ENCODE results near the gene PTPRD. TPM values are rescaled to one million over a fixed set of nuclear protein-coding genes. Genes with fewer than 3 reads are reported as not detected.

Gene PTPRD
- total and polyA plus RNA-seq, 5 donors from 2014 or later = 0.47 TPM; not detected in 4

DNA sequence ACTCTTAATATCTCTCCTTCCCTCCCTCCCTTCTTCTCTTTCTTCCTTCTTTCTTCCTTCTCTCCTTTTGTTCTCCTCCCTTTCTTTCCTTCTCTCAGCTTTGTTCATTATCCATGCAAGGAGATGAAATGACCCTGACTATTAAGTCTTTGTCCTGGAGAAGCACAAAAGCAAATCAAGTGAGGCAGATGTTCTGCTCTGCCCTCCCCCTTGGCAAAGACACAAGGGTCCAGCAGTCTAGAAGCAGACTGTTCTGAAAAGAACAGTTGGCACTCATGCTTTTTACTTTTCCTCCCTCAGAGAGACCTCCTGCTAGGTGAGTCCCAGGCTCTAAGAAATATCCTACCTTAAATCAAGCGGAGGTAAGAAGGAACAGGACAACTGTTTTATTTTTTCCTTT, 1745.7 kb downstream of the PTPRD start:
- H3K9me3 ChIP-seq (ENCODE audit: control insufficient read depth in 2 of 2, low read length in 2 of 2) = no peaks in the 10 kb centered on the region
- H3K4me3 ChIP-seq (ENCODE audit: low read depth, low read length) = no peak overlapping the region
- peaks cover 4% of the 10 kb centered on the region for H3K27me3 Mint-ChIP-seq
- no peak overlapping the region for H3K4me3 Mint-ChIP-seq
- ATAC-seq (ENCODE audit: low read depth in 2 of 2) (no peak), DNase-seq (no peak)
- H3K36me3 Mint-ChIP-seq = no peaks in the 10 kb centered on the region
- H3K27ac Mint-ChIP-seq = no peak overlapping the region
- no peaks in the 10 kb centered on the region for H3K27me3 ChIP-seq (ENCODE audit: control insufficient read depth, insufficient read depth, low read length)
- H3K27ac ChIP-seq (ENCODE audit: insufficient read depth, low read length, poor library complexity, severe bottlenecking) = no peak overlapping the region
- H3K4me1 ChIP-seq (ENCODE audit: control insufficient read depth, insufficient read depth, low read length, poor library complexity, severe bottlenecking) = no peaks in the 10 kb centered on the region
- H3K9me3 Mint-ChIP-seq = peaks cover 0 to 6% (median 0%) of the 10 kb centered on the region in 7 donors
- H3K4me1 Mint-ChIP-seq = no peaks in the 10 kb centered on the region
- H3K36me3 ChIP-seq (ENCODE audit: control insufficient read depth, insufficient read depth, low read length) = no peaks in the 10 kb centered on the region

DNA sequence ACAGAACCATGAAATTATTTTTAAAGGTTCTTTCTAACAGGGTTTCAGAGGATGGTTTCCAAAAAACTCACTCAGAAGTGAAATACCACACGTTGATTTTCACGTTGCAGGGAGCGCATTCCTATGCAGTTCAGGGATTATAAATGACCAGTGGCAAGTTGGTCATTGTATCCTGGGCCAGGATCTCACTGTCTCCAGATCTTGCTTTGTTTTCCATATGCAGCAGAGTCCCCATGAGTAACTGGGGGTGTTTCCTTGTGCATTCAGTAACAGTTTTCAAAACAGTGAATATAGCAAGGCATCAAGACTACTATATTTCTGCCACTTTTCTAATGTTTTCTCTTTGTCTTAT, 1748.3 kb downstream of the PTPRD start:
- no peaks in the 10 kb centered on the region for H3K36me3 ChIP-seq (ENCODE audit: control insufficient read depth, insufficient read depth, low read length)
- Mint-ChIP-seq H3K9me3 (no peaks in the 10 kb centered on the region), H3K27ac (no peak overlapping the region), H3K27me3 (peaks cover 11% of the 10 kb centered on the region), H3K4me3 (no peak overlapping the region), H3K36me3 (no peaks in the 10 kb centered on the region), H3K4me1 (no peaks in the 10 kb centered on the region)
- ATAC-seq (ENCODE audit: low read depth in 2 of 2) = no peak
- H3K4me1 ChIP-seq (ENCODE audit: control insufficient read depth, insufficient read depth, low read length, poor library complexity, severe bottlenecking) = no peaks in the 10 kb centered on the region
- no peaks in the 10 kb centered on the region for H3K27me3 ChIP-seq (ENCODE audit: control insufficient read depth, insufficient read depth, low read length)
- no peaks in the 10 kb centered on the region for H3K9me3 ChIP-seq (ENCODE audit: control insufficient read depth in 2 of 2, low read length in 2 of 2)
- no peak overlapping the region for H3K4me3 ChIP-seq (ENCODE audit: low read depth, low read length)
- no peak for DNase-seq
- H3K27ac ChIP-seq (ENCODE audit: insufficient read depth, low read length, poor library complexity, severe bottlenecking) = no peak overlapping the region

DNA sequence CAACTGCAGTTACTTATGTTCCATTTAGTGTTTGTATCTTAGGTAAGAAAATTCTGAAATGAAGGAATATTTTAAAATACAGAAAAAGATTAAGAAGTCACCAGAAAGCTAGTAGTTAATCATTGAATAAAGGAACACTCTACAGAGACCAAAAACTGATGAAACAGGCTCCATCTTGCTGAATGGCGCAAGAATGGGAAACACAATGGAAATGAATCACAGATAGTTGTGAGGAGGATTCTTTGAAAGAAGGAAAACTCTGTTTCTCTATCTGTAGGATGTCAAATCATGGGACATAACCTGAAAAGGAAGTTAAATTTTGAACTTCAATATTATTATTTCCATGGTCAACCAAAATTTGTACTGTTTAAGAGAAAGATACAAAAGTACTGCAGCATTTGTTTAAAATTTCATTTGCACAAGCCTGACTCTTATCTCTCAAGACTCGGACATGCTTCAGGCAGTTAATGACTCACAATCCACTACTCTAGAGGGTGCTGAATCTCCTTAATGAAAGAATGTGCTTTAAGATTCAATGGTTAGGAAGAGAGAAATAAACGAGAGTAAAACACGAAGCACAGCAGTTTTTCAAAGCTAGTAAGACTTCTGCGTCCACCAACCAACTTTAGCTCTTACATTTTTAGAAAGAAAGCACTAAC, 1748.8 kb downstream of the PTPRD start:
- Mint-ChIP-seq H3K9me3 (no peaks in the 10 kb centered on the region), H3K4me3 (no peak overlapping the region), H3K36me3 (no peaks in the 10 kb centered on the region), H3K27ac (no peak overlapping the region), H3K4me1 (no peaks in the 10 kb centered on the region), H3K27me3 (peaks cover 16% of the 10 kb centered on the region)
- H3K27me3 ChIP-seq (ENCODE audit: control insufficient read depth, insufficient read depth, low read length) = no peaks in the 10 kb centered on the region
- H3K9me3 ChIP-seq (ENCODE audit: control insufficient read depth in 2 of 2, low read length in 2 of 2) = no peaks in the 10 kb centered on the region
- no peak overlapping the region for H3K4me3 ChIP-seq (ENCODE audit: low read depth, low read length)
- no peak for DNase-seq
- no peaks in the 10 kb centered on the region for H3K4me1 ChIP-seq (ENCODE audit: control insufficient read depth, insufficient read depth, low read length, poor library complexity, severe bottlenecking)
- ATAC-seq (ENCODE audit: low read depth in 2 of 2) = no peak
- no peak overlapping the region for H3K27ac ChIP-seq (ENCODE audit: insufficient read depth, low read length, poor library complexity, severe bottlenecking)
- H3K36me3 ChIP-seq (ENCODE audit: control insufficient read depth, insufficient read depth, low read length) = no peaks in the 10 kb centered on the region

DNA sequence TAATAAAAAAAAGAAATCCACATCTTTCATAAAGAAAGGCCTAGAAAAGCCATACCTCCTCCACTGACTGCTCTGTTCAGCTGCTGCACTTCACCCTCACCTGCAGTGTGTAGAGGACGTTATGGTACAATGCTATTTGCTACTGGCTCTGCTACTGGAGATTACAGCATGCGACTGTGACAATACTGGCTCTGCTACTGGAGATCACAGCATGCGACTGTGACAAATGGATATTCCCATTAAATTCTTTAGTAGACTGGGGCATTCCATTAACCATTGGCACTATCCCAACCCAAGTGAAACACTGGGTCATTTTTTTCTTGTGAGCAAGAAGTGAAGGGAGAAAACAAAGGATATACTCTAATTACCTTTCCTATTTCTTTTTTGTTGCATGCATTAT, 1749.7 kb downstream of the PTPRD start:
- no peaks in the 10 kb centered on the region for H3K9me3 ChIP-seq (ENCODE audit: control insufficient read depth in 2 of 2, low read length in 2 of 2)
- Mint-ChIP-seq H3K9me3 (peaks cover 0 to 2% (median 0%) of the 10 kb centered on the region in 7 donors), H3K27me3 (peaks cover 22% of the 10 kb centered on the region), H3K4me3 (no peak overlapping the region), H3K27ac (no peak overlapping the region), H3K36me3 (no peaks in the 10 kb centered on the region), H3K4me1 (peaks cover 0 to 3% (median 0%) of the 10 kb centered on the region in 4 donors)
- H3K36me3 ChIP-seq (ENCODE audit: control insufficient read depth, insufficient read depth, low read length) = no peaks in the 10 kb centered on the region
- H3K27me3 ChIP-seq (ENCODE audit: control insufficient read depth, insufficient read depth, low read length) = no peaks in the 10 kb centered on the region
- ATAC-seq (ENCODE audit: low read depth in 2 of 2) (no peak), DNase-seq (no peak)
- no peaks in the 10 kb centered on the region for H3K4me1 ChIP-seq (ENCODE audit: control insufficient read depth, insufficient read depth, low read length, poor library complexity, severe bottlenecking)
- H3K27ac ChIP-seq (ENCODE audit: insufficient read depth, low read length, poor library complexity, severe bottlenecking) = no peak overlapping the region
- no peak overlapping the region for H3K4me3 ChIP-seq (ENCODE audit: low read depth, low read length)

DNA sequence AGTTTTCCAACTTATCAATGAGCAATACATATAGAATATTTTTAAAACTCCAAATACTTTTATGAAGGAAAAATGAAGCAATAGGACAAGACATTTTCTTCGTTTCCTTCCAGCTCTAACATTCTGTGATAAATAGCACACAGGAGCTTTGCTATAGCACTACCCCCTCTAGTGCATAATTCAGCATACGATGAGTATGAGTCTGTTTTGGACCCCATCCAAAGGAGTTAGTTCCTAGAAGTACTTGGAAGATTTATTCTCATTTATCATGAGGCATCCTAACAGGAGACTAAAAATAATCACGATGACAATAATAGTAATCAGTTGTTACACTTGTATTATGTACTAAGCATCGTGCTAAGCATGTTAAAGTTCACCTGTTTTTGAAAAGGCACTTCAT, 1751.9 kb downstream of the PTPRD start:
- Mint-ChIP-seq H3K4me3 (no peak overlapping the region), H3K4me1 (peaks cover 0 to 14% (median 0%) of the 10 kb centered on the region in 4 donors), H3K36me3 (no peaks in the 10 kb centered on the region), H3K9me3 (peaks cover 0 to 2% (median 0%) of the 10 kb centered on the region in 7 donors), H3K27me3 (peaks cover 37% of the 10 kb centered on the region), H3K27ac (no peak overlapping the region)
- no peak for ATAC-seq (ENCODE audit: low read depth in 2 of 2)
- no peak for DNase-seq
- Histone ChIP-seq H3K4me3 (ENCODE audit: low read depth, low read length) (no peak overlapping the region), H3K36me3 (ENCODE audit: control insufficient read depth, insufficient read depth, low read length) (no peaks in the 10 kb centered on the region), H3K27ac (ENCODE audit: insufficient read depth, low read length, poor library complexity, severe bottlenecking) (no peak overlapping the region), H3K4me1 (ENCODE audit: control insufficient read depth, insufficient read depth, low read length, poor library complexity, severe bottlenecking) (peaks cover 8% of the 10 kb centered on the region), H3K9me3 (ENCODE audit: control insufficient read depth in 2 of 2, low read length in 2 of 2) (no peaks in the 10 kb centered on the region), H3K27me3 (ENCODE audit: control insufficient read depth, insufficient read depth, low read length) (peaks cover 7% of the 10 kb centered on the region)

GRCh38 chr9:8860086-8860485, 1752.7 kb downstream of the PTPRD start:
- Histone ChIP-seq H3K4me1 (ENCODE audit: control insufficient read depth, insufficient read depth, low read length, poor library complexity, severe bottlenecking) (peaks cover 8% of the 10 kb centered on the region), H3K27me3 (ENCODE audit: control insufficient read depth, insufficient read depth, low read length) (peaks cover 10% of the 10 kb centered on the region), H3K9me3 (ENCODE audit: control insufficient read depth in 2 of 2, low read length in 2 of 2) (no peaks in the 10 kb centered on the region), H3K27ac (ENCODE audit: insufficient read depth, low read length, poor library complexity, severe bottlenecking) (no peak overlapping the region), H3K4me3 (ENCODE audit: low read depth, low read length) (no peak overlapping the region), H3K36me3 (ENCODE audit: control insufficient read depth, insufficient read depth, low read length) (no peaks in the 10 kb centered on the region)
- no peak for DNase-seq
- ATAC-seq (ENCODE audit: low read depth in 2 of 2) = no peak
- no peak overlapping the region for H3K4me3 Mint-ChIP-seq
- H3K36me3 Mint-ChIP-seq = no peaks in the 10 kb centered on the region
- H3K9me3 Mint-ChIP-seq = peaks cover 0 to 2% (median 0%) of the 10 kb centered on the region in 7 donors
- H3K27me3 Mint-ChIP-seq = peaks cover 43% of the 10 kb centered on the region
- peaks cover 0 to 14% (median 0%) of the 10 kb centered on the region in 4 donors for H3K4me1 Mint-ChIP-seq
- H3K27ac Mint-ChIP-seq = no peak overlapping the region

- H3K4me3 ChIP-seq (ENCODE audit: low read depth, low read length) = no peak overlapping the region
- no peak overlapping the region for H3K4me3 Mint-ChIP-seq
Measured at GRCh38 chr9:8859416-8859815, 1753.4 kb downstream of the PTPRD start.

DNA sequence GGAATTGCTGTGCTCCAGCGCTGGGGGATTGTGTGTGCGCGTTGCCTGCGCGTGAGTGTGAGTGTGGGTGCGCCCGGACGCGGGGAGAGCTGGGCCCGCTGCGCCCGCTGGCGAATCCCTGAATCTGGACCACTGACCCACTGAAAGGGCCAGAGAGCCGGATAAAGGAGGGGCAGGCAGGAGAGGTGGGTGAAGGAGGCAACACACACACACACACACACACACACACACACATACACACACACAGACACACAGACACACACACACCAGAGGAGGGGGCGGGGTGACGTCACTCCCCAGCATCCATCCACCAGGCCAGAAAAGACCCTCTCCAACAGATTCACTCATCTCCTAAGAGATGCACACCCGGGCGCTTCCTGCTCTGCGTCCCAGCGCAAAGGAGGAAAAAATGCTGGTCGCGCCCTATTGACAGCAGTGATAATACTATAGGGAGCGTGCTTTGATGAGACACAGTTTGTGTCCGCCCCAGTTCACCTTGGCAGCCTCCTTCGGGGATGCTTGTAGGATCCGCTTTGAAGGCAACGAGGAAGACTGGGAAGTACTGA, 1754.1 kb downstream of the PTPRD start:
- peaks cover 43% of the 10 kb centered on the region for H3K27me3 Mint-ChIP-seq
- peaks cover 0 to 2% (median 0%) of the 10 kb centered on the region in 7 donors for H3K9me3 Mint-ChIP-seq
- peak overlapping the region in 1 of 3 donors; percentile 52 for H3K27ac Mint-ChIP-seq
- H3K4me3 Mint-ChIP-seq = peak overlapping the region in 2 of 4 donors; percentile 35 to 74
- H3K4me1 ChIP-seq (ENCODE audit: control insufficient read depth, insufficient read depth, low read length, poor library complexity, severe bottlenecking) = peaks cover 8% of the 10 kb centered on the region
- no peak for DNase-seq
- H3K36me3 Mint-ChIP-seq = no peaks in the 10 kb centered on the region
- no peak overlapping the region for H3K4me3 ChIP-seq (ENCODE audit: low read depth, low read length)
- ATAC-seq (ENCODE audit: low read depth in 2 of 2) = no peak
- H3K27ac ChIP-seq (ENCODE audit: insufficient read depth, low read length, poor library complexity, severe bottlenecking) = no peak overlapping the region
- peaks cover 13% of the 10 kb centered on the region for H3K27me3 ChIP-seq (ENCODE audit: control insufficient read depth, insufficient read depth, low read length)
- H3K9me3 ChIP-seq (ENCODE audit: control insufficient read depth in 2 of 2, low read length in 2 of 2) = no peaks in the 10 kb centered on the region
- no peaks in the 10 kb centered on the region for H3K36me3 ChIP-seq (ENCODE audit: control insufficient read depth, insufficient read depth, low read length)
- peaks cover 0 to 14% (median 0%) of the 10 kb centered on the region in 4 donors for H3K4me1 Mint-ChIP-seq

More at GRCh38 chr9:8859416-8859815, 1753.4 kb downstream of the PTPRD start:
- no peak for ATAC-seq (ENCODE audit: low read depth in 2 of 2)
- H3K27ac Mint-ChIP-seq = no peak overlapping the region
- peaks cover 0 to 14% (median 0%) of the 10 kb centered on the region in 4 donors for H3K4me1 Mint-ChIP-seq
- peaks cover 0 to 2% (median 0%) of the 10 kb centered on the region in 7 donors for H3K9me3 Mint-ChIP-seq
- no peaks in the 10 kb centered on the region for H3K9me3 ChIP-seq (ENCODE audit: control insufficient read depth in 2 of 2, low read length in 2 of 2)
- peaks cover 43% of the 10 kb centered on the region for H3K27me3 Mint-ChIP-seq
- peaks cover 13% of the 10 kb centered on the region for H3K27me3 ChIP-seq (ENCODE audit: control insufficient read depth, insufficient read depth, low read length)
- H3K4me1 ChIP-seq (ENCODE audit: control insufficient read depth, insufficient read depth, low read length, poor library complexity, severe bottlenecking) = peaks cover 8% of the 10 kb centered on the region
- no peak for DNase-seq
- H3K36me3 ChIP-seq (ENCODE audit: control insufficient read depth, insufficient read depth, low read length) = no peaks in the 10 kb centered on the region
- H3K36me3 Mint-ChIP-seq = no peaks in the 10 kb centered on the region
- no peak overlapping the region for H3K27ac ChIP-seq (ENCODE audit: insufficient read depth, low read length, poor library complexity, severe bottlenecking)
